ENCODE measurements around the gene LMO2. TPM values are rescaled to one million over a fixed set of nuclear protein-coding genes. Genes with fewer than 3 reads are reported as not detected.
"Not testable (repeated sequence)": the region's sequence is repeated elsewhere in the genome, so short reads cannot be mapped to it uniquely, and the experiment has no call there.

LMO2 gene
- total RNA-seq, 1 donor from 2014 or later, result 1.8 TPM

DNA sequence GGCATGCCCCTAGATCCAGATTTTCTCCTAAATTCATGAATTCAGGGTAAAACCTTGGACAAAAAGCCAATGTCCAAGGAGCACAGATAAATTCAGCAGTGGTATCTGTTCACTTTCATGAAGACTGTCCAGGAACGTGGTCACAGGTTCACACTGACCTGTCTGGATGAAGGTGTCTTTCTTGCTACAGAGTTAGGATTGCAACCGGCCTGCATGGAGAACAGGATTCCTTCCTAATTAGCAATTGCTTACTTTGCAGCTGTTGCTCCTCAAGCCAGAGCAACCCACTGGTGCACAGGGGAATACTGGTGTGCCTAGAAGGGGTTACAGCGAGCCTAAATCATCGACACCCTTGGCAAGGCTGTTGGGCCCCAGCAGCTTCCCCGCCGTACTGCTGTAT lies 47.6 kb downstream of the LMO2 start:
- no peaks in the 10 kb centered on the region for H3K4me1 Mint-ChIP-seq (ENCODE audit: low read depth, unreplicated experiment)
- H3K27ac Mint-ChIP-seq (ENCODE audit: unreplicated experiment), result no peak overlapping the region
- Histone ChIP-seq H3K4me2 (ENCODE audit: low read length) (no peak overlapping the region), H3K79me2 (ENCODE audit: insufficient read depth, low read length) (no peaks in the 10 kb centered on the region), H3K27ac (ENCODE audit: low read depth, low read length) (no peak overlapping the region), H4K20me1 (ENCODE audit: insufficient read depth, low read length) (no peaks in the 10 kb centered on the region), H3K9ac (ENCODE audit: low read length) (no peak overlapping the region), H3K27me3 (ENCODE audit: insufficient read depth, low read length) (peaks cover 30% of the 10 kb centered on the region), H3K4me1 (ENCODE audit: insufficient read depth, low read length) (no peaks in the 10 kb centered on the region), H3K9me3 (ENCODE audit: insufficient read depth, low read depth, low read length) (no peaks in the 10 kb centered on the region), H3K36me3 (ENCODE audit: insufficient read depth, low read length) (no peaks in the 10 kb centered on the region), H2AFZ (ENCODE audit: low read depth, low read length) (no peak overlapping the region), H3K4me3 (ENCODE audit: insufficient read depth, low read depth, low read length) (no peak overlapping the region)
- DNase-seq (ENCODE audit: low read depth), result no peak
- no peak for TF ChIP-seq EZH2 (IDR thresholded peaks at IDR 0.05; ENCODE audit: insufficient read depth, low read length)
- TF ChIP-seq, protein P1, sequence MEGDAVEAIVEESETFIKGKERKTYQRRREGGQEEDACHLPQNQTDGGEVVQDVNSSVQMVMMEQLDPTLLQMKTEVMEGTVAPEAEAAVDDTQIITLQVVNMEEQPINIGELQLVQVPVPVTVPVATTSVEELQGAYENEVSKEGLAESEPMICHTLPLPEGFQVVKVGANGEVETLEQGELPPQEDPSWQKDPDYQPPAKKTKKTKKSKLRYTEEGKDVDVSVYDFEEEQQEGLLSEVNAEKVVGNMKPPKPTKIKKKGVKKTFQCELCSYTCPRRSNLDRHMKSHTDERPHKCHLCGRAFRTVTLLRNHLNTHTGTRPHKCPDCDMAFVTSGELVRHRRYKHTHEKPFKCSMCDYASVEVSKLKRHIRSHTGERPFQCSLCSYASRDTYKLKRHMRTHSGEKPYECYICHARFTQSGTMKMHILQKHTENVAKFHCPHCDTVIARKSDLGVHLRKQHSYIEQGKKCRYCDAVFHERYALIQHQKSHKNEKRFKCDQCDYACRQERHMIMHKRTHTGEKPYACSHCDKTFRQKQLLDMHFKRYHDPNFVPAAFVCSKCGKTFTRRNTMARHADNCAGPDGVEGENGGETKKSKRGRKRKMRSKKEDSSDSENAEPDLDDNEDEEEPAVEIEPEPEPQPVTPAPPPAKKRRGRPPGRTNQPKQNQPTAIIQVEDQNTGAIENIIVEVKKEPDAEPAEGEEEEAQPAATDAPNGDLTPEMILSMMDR (IDR thresholded peaks at IDR 0.05; ENCODE audit: insufficient read depth, low read depth, low read length), result no peak
- no peaks in the 10 kb centered on the region for H3K9me3 Mint-ChIP-seq (ENCODE audit: unreplicated experiment)
- H3K27me3 Mint-ChIP-seq (ENCODE audit: low read depth, unreplicated experiment), result peaks cover 18% of the 10 kb centered on the region
- H3K4me3 Mint-ChIP-seq (ENCODE audit: unreplicated experiment), result no peak overlapping the region
- no peaks in the 10 kb centered on the region for H3K36me3 Mint-ChIP-seq (ENCODE audit: low read depth, unreplicated experiment)
- FAIRE-seq, result no peak

DNA sequence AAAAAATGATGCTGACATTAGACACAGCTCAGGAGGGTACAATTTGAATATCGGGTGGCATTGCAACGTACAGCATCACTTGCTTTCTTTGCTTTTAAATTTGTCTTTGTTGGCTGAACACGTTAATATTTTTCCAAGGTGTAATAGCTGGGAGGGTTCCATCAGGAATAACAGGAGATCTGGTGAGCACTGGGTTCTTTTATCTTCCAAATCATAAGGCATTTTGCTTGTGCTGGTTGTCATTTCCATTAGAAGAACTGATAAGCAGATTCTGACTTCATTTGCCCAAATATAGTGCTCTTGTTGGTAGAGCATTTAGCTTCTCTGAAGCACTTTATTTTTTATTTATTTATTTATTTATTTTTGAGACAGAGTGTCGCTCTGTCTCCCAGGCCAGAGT lies 48.9 kb downstream of the LMO2 start:
- Histone ChIP-seq H3K9ac (ENCODE audit: low read length) (no peak overlapping the region), H3K9me3 (ENCODE audit: insufficient read depth, low read depth, low read length) (no peaks in the 10 kb centered on the region), H2AFZ (ENCODE audit: low read depth, low read length) (no peak overlapping the region), H3K27ac (ENCODE audit: low read depth, low read length) (no peak overlapping the region), H3K27me3 (ENCODE audit: insufficient read depth, low read length) (peaks cover 23% of the 10 kb centered on the region), H3K4me1 (ENCODE audit: insufficient read depth, low read length) (no peaks in the 10 kb centered on the region), H3K4me2 (ENCODE audit: low read length) (no peak overlapping the region), H4K20me1 (ENCODE audit: insufficient read depth, low read length) (no peaks in the 10 kb centered on the region), H3K79me2 (ENCODE audit: insufficient read depth, low read length) (no peaks in the 10 kb centered on the region), H3K36me3 (ENCODE audit: insufficient read depth, low read length) (no peaks in the 10 kb centered on the region), H3K4me3 (ENCODE audit: insufficient read depth, low read depth, low read length) (no peak overlapping the region)
- H3K4me1 Mint-ChIP-seq (ENCODE audit: low read depth, unreplicated experiment), result no peaks in the 10 kb centered on the region
- H3K9me3 Mint-ChIP-seq (ENCODE audit: unreplicated experiment), result no peaks in the 10 kb centered on the region
- DNase-seq (ENCODE audit: low read depth), result no peak
- TF ChIP-seq, protein P1 (IDR thresholded peaks at IDR 0.05; ENCODE audit: insufficient read depth, low read depth, low read length), result no peak
- no peak for TF ChIP-seq EZH2 (IDR thresholded peaks at IDR 0.05; ENCODE audit: insufficient read depth, low read length)
- peaks cover 11% of the 10 kb centered on the region for H3K27me3 Mint-ChIP-seq (ENCODE audit: low read depth, unreplicated experiment)
- no peak overlapping the region for H3K27ac Mint-ChIP-seq (ENCODE audit: unreplicated experiment)
- no peak for FAIRE-seq
- no peak overlapping the region for H3K4me3 Mint-ChIP-seq (ENCODE audit: unreplicated experiment)
- H3K36me3 Mint-ChIP-seq (ENCODE audit: low read depth, unreplicated experiment), result no peaks in the 10 kb centered on the region

DNA sequence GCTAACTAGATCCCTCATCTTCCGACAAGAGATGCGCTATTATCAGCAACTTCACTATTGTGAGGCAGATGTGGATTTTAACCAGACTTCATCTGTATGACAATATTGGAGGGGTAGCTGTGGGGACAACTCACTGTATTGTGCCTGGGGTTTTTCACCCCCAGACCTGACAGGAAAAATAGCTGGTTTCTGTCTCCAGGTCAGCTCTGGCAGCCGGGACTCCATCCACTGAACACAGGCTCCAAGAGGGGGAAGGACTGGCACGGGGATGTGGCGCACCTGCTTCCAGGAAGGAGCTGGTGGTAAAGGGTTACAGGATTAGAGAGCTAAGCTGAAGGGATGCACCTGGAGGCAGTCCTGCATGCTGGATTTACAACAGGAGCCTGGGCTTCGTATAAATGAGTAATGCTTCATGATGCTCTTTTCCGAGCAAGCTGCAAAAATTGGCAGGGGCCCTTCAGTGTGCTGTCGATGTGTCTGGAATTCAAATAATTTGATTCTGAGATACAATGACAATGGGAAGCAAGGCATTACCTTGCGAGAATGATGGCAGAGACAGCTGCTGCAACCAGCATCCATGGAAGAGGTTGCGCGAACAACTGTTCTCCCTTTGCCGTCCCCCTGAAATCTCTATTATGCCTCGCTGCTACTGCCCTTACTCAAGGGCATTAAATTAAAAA lies 49.5 kb downstream of the LMO2 start:
- Histone ChIP-seq H3K27me3 (ENCODE audit: insufficient read depth, low read length) (peaks cover 22% of the 10 kb centered on the region), H3K27ac (ENCODE audit: low read depth, low read length) (no peak overlapping the region), H3K79me2 (ENCODE audit: insufficient read depth, low read length) (no peaks in the 10 kb centered on the region), H4K20me1 (ENCODE audit: insufficient read depth, low read length) (no peaks in the 10 kb centered on the region), H3K9me3 (ENCODE audit: insufficient read depth, low read depth, low read length) (no peaks in the 10 kb centered on the region), H3K36me3 (ENCODE audit: insufficient read depth, low read length) (no peaks in the 10 kb centered on the region), H3K9ac (ENCODE audit: low read length) (no peak overlapping the region), H3K4me3 (ENCODE audit: insufficient read depth, low read depth, low read length) (no peak overlapping the region), H3K4me2 (ENCODE audit: low read length) (no peak overlapping the region), H2AFZ (ENCODE audit: low read depth, low read length) (no peak overlapping the region), H3K4me1 (ENCODE audit: insufficient read depth, low read length) (no peaks in the 10 kb centered on the region)
- Mint-ChIP-seq H3K36me3 (ENCODE audit: low read depth, unreplicated experiment) (no peaks in the 10 kb centered on the region), H3K27ac (ENCODE audit: unreplicated experiment) (no peak overlapping the region), H3K4me1 (ENCODE audit: low read depth, unreplicated experiment) (no peaks in the 10 kb centered on the region), H3K9me3 (ENCODE audit: unreplicated experiment) (no peaks in the 10 kb centered on the region), H3K27me3 (ENCODE audit: low read depth, unreplicated experiment) (peaks cover 11% of the 10 kb centered on the region), H3K4me3 (ENCODE audit: unreplicated experiment) (no peak overlapping the region)
- FAIRE-seq (no peak), DNase-seq (ENCODE audit: low read depth) (no peak)
- no peak for TF ChIP-seq EZH2 (IDR thresholded peaks at IDR 0.05; ENCODE audit: insufficient read depth, low read length)
- TF ChIP-seq, protein P1 (IDR thresholded peaks at IDR 0.05; ENCODE audit: insufficient read depth, low read depth, low read length), result no peak

DNA sequence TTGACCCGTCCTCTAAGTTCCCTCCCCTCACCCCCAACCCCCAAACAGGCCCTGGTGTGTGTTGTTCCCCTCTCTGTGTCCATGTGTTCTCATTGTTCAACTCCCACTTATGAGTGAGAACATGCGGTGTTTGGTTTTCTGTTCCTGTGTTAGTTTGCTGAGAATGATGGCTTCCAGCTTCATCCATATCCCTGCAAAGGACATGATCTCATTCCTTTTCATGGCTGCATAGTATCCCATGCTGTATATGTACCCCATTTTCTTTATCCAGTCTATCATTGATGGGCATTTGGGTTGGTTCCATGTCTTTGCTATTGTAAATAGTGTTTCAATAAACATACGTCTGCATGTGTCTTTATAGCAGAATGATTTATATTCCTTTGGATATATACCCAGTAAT lies 53.6 kb downstream of the LMO2 start:
- not testable (repeated sequence) for H3K36me3 ChIP-seq (ENCODE audit: insufficient read depth, low read length); H3K4me1 ChIP-seq (ENCODE audit: insufficient read depth, low read length); H3K4me3 Mint-ChIP-seq (ENCODE audit: unreplicated experiment); H3K4me1 Mint-ChIP-seq (ENCODE audit: low read depth, unreplicated experiment); H2AFZ ChIP-seq (ENCODE audit: low read depth, low read length); H4K20me1 ChIP-seq (ENCODE audit: insufficient read depth, low read length); H3K27ac Mint-ChIP-seq (ENCODE audit: unreplicated experiment); H3K79me2 ChIP-seq (ENCODE audit: insufficient read depth, low read length); H3K9me3 Mint-ChIP-seq (ENCODE audit: unreplicated experiment); H3K27me3 ChIP-seq (ENCODE audit: insufficient read depth, low read length); H3K36me3 Mint-ChIP-seq (ENCODE audit: low read depth, unreplicated experiment); DNase-seq (ENCODE audit: low read depth); H3K9me3 ChIP-seq (ENCODE audit: insufficient read depth, low read depth, low read length); H3K27me3 Mint-ChIP-seq (ENCODE audit: low read depth, unreplicated experiment); H3K27ac ChIP-seq (ENCODE audit: low read depth, low read length); H3K4me2 ChIP-seq (ENCODE audit: low read length); H3K4me3 ChIP-seq (ENCODE audit: insufficient read depth, low read depth, low read length); FAIRE-seq; H3K9ac ChIP-seq (ENCODE audit: low read length)

All from astrocyte (in vitro differentiated cells and primary cell).